ENCODE measurements around the gene CLEC11A. TPM values are rescaled to one million over a fixed set of nuclear protein-coding genes. Genes with fewer than 3 reads are reported as not detected.

The CLEC11A gene
- total RNA-seq, 1 donor from 2014 or later = 12.7 TPM

DNA sequence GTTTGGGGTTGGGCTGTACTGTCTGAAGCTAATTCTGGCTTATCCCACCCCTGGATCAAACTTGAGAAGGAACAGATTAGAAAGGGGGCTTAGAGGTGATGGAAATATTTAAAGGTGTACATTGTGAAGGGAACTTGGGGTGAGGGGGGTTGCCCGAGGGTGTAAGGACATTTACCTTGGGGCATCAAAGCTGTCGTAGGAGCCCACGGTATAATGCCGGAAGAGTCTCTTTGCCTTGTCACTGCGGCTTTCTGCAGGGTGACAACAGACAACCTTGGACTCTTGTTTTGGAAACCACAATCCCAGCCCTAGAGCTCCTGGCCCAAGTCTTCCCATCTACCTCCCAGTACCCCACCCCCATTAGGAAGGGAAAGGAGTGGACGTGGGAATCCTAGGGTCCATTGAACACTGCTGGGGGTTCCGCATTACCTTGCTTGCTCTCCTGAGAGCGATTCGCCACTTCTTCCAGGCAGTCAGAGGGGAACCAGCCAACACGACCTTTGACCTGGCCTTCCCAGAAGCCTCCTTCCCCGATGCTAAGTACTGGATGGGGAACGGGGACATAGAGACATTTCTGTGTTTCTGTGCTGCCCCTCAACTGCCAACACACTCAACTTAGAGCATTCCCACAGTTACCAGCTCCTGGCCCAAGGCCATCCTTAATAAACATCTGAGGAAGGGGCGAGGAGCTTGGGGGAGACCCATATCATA lies 25.6 kb upstream of the CLEC11A start:
- H3K4me3 ChIP-seq (ENCODE audit: low read depth, low read length) = no peak overlapping the region
- TF ChIP-seq CTCF (conservative IDR thresholded peaks at IDR 0.05; ENCODE audit: low read depth, low read length) = no peak
- no peak for DNase-seq (ENCODE audit: low read depth)

DNA sequence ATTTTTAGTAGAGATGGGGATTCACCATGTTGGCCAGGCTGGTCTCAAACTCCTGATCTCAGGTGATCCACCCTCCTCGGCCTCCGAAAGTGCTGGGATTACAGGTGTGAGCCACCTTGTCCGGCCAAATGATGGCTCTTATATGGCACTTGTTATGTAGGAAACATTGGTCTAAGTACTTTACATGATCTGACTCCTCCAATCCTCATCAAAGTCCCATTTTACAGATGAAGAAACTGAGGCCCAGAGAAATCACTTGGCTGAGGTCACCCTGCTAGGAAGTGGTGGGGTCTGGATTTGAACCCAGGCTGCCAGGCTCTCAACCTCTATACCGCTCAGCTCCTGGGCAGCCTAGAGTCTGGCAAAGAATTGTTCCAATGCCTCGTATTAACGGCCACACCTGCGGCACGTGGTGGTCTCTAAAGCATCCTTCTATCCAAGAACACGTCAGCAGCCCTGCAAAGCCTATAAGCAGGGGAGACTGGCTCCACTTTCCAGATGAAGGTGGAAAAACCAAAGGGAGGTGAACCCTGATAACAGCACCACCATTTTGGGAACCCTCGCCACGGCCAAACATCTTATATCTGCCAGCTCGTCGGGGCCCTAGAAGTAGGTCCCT lies 21.7 kb upstream of the CLEC11A start:
- H3K4me3 ChIP-seq (ENCODE audit: low read depth, low read length) = peak overlapping the region; percentile 71
- no peak for DNase-seq (ENCODE audit: low read depth)
- no peak for TF ChIP-seq CTCF (conservative IDR thresholded peaks at IDR 0.05; ENCODE audit: low read depth, low read length)

DNA sequence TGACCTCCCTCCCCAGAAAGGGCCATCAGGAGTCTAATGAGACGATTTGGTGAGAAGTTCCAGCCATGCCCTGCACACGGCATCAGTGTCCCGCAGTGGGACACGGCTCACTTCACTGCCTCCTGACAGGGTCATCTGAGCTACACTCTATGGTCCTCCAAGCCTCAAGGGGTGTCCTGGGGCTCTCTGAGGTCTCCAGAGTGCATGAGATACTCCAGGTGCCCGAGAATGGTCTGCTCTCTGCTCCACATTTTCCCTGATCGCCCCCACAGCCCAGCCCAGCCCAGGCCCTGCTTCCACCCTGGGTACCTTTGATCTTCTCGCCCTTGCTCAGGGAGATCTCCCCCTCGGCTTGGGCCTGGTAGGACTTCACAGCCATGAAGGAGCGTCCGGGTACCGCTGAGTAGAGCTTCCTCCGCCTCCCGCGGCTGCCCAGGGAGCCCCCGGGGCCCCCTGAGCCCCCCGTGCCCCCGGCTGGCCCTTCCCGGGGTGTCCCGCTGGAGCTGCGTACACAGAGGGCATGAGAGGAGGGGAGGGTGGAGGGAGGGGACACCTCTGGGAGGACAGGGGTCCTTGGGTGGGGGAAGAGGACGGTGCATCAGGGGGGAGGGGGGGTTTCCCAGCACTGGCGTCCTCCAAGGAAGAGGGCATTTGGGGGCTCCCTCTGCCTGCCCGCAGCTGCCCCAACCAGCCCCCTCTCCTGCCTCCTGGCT lies 20.9 kb upstream of the CLEC11A start:
- peak overlapping the region; percentile 71 for H3K4me3 ChIP-seq (ENCODE audit: low read depth, low read length)
- DNase-seq (ENCODE audit: low read depth) = no peak
- no peak for TF ChIP-seq CTCF (conservative IDR thresholded peaks at IDR 0.05; ENCODE audit: low read depth, low read length)

- DNase-seq (ENCODE audit: low read depth) = no peak
- no peak for TF ChIP-seq CTCF (conservative IDR thresholded peaks at IDR 0.05; ENCODE audit: low read depth, low read length)
- peak overlapping the region; percentile 71 for H3K4me3 ChIP-seq (ENCODE audit: low read depth, low read length)
Observed at GRCh38 chr19:50702871-50703829, 20.0 kb upstream of the CLEC11A start.

DNA sequence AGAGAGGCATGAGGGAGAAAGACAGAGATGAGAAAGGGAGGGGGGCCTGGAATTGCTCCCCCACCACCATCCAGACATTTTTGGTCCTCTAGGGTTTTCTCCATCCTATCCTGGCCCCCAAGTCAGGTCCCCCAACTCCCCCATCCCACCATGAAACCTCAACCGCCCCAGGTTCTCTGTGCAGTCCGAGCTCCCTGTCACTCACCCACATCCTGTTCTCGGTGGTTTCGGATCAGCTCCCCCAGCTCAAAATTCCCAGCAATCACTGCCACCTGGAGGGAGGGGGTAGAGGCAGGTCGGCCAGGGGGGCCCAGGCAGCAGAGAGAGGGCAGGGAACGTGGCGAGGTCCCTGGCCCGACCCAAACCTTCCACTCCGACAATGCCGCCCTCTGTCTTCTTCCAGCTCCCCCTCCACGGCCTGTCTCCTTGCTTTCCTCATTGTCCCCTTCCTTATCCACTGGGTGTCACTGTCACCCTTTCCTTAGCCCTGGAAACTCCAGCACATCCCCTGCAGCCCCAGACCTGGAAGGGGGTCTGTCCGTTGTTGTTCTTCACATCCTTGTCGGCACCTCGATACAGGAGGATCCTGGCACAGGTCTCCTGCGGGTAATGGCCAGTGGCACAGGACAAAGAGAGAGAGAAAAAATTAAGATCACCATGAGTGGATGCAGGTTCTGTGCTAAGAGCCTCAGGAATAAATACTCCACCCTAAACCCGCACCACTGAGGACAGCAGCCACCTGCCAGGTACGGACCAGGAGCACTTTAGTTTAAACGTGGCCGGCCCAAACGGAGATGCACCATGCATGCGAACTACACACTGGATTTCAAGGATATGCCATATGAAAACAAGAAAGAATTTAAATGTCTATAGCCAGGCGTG lies 19.0 kb upstream of the CLEC11A start:
- no peak for DNase-seq (ENCODE audit: low read depth)
- peak overlapping the region; percentile 71 for H3K4me3 ChIP-seq (ENCODE audit: low read depth, low read length)
- TF ChIP-seq CTCF (conservative IDR thresholded peaks at IDR 0.05; ENCODE audit: low read depth, low read length) = peak; percentile 48
